ENCODE measurements around the gene OTX2.

Gene OTX2

GRCh38 chr14:56794557-56795283 is 15.6 kb downstream of the OTX2 start:
- DNase-seq = no peak

DNA sequence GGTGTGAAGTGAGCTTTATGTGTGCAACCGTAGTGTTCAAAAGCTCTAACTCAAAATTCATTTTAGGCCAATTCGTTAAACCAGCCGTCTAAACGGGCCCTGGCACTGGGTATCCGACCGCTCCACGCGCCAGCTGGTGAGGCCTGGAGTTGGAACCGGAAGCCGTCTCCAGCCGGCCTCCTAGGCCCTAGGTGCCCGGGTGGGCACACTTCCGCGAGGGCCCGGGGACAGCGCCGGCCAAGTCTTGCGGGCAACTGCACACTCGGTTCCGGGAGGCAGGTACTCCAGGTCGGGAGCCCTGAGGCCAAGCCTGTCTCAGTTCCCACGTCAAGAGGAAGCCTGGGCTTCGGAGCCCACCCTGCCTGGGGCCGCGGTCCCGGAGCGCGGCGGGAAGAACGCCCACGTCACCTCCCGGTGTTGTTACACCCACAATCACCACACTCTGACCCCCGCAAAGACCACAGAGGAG is 16.2 kb downstream of the OTX2 start:
- DNase-seq = no peak

- DNase-seq = no peak
Observed at GRCh38 chr14:56789955-56790354, 20.3 kb downstream of the OTX2 start.

- no peak for DNase-seq
Observed at GRCh38 chr14:56787530-56787929, 22.7 kb downstream of the OTX2 start.

- DNase-seq = no peak
Observed at GRCh38 chr14:56782711-56783110, 27.6 kb downstream of the OTX2 start.

DNA sequence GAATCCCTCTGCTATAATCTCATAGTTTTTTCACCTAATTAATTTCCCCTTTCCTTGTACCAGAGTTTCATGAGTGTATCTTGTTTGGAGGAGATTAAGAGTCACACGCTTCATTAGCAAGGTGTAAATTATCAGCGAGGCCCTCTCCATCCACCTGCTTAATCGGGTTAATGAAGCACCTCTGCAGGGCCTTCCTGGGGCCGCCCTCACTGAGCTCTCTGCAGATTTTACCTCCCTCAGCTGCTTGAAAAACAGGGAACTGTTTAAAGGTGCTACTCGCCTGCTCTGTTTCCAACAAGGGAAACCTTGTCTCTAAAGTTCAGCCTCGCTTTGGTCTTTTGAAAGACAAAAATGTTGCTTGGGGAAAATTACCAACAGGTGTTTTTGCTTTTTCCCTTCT is 35.8 kb downstream of the OTX2 start:
- no peak for DNase-seq

DNA sequence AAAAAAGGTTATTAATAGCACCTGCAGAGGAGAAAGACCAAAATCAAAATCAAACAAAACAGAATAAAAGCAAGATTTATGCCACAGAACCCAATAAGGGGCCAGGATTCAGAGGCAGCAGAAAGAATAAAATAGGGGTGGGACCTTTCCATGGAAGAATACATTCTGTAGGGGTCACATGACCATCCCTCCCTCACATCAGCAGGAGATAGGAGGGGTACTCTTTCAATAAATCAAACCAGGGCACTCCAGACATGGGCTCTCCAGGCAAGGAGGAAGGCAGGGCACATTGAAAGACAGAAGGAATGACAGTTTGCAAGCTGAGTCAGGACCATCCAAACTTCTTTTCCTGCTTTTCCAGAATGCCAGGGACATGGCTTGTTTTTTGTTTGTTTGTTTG is 39.8 kb downstream of the OTX2 start:
- DNase-seq = no peak

DNA sequence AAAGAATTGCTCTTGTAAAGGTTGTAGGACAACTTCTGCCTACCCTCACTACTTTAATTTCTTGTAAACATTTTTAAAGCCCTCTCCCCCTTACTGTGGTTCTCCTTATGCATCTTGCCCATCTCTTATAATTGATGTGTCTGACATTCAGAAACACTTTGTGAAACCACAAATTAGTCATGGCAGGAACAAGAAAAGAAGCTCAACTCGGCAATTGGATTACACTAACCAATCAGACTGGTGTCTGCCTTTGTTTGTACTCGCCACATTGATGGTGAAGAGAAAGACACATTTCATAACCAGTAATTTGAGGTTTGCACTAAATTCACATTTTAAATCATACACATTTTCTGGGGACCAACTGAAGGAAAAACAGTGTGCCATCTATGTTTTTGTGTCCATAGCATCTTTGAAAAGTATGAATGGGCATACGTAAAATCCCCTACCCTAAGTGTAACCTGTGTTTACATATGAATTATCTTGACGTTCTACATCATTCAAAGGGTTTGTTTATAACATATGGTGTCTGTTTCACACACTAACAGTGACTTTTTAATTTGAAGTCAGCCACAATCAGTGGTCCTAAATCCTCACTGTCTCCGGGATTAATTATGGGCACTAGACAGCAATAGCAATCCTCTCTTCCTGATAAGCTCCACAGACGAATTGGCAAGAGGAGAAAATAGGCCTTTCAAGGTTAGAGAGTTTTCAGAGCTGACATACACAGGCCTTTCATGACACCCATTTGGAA is 49.9 kb downstream of the OTX2 start:
- DNase-seq = no peak

DNA sequence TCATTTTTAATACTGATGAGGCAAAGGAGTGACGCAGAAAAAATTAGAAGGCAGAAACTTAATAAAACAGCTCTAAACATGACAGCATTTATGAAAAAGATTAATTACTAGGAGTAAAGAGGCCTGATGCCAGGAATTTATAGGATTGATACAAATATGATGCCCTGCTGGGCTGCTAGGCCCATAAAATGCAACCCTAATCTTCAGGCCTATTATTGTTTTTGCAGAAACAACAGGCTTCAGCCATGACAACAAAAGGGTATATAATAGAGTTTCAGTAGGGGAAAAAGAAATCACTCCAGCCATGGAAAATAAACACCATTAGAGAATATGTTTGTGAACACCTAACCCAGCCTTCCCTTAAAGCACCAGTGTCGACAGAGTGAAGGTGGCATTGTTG is 50.6 kb downstream of the OTX2 start:
- DNase-seq = no peak

DNA sequence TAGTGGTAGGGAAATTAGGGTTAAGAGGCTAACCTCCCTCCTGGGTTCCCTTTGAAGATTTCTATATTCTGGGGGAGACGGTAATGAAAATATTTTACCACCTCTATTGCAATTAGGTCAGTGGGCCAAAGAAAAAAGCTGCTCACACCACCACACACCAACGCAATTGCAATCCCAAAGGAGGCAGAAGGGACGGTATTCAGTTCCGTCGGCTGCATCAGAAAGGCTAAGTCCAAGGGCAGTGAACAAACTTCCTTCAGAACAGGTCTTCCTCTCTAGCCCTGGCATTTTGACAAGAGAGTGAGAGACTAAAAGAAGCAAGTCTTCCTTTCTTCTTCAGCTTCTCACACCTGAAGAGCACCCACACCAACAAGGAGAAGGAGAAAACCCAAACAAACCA is 51.2 kb downstream of the OTX2 start:
- DNase-seq = no peak

- no peak for DNase-seq
Observed at GRCh38 chr14:56754921-56755320, 55.4 kb downstream of the OTX2 start.

DNA sequence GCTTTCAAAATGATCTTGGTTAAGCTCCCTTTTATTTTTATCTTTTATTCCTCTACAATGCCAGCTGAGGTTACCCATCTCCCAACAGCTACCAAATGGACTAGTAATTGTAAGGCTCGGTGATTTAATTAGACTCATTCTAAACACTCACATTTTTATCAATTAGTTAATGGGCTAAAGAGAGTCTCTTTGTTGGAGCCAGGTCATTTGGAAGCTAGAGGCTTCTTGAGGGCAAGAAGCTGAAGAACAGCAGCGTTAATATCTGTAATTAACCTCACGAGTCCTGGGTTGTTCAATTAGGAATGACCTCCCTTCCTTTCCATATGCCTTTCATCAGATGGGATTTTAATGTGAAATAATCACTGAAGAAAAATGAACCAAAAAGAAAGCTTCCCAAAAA is 56.9 kb downstream of the OTX2 start:
- DNase-seq = no peak

DNA sequence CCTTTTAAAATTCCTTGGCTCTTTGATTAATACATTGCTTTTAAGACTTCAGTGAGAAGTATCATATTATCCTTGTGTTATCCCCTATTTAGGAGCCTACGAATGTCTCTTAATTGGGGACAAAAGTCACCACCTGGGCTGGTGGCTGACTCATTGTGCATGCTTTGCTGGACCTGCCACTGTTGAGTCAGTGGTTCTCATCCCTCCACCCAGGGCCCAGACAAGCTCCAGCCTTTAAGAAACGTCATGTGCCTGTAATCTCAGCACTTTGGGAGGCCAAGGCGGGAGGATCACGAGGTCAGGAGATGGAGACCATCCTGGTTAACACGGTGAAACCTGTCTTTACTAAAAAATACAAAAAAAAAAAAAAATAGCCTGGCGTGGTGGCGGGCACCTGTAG is 57.9 kb downstream of the OTX2 start:
- DNase-seq = no peak

- no peak for DNase-seq
Observed at GRCh38 chr14:56751471-56751870, 58.8 kb downstream of the OTX2 start.

All from activated CD4-positive, alpha-beta T cell treated with anti-CD3 and anti-CD28 coated beads for 1 hour (primary cell).